ENCODE measurements around the gene EPB41L4A.

- TF ChIP-seq, protein P1, sequence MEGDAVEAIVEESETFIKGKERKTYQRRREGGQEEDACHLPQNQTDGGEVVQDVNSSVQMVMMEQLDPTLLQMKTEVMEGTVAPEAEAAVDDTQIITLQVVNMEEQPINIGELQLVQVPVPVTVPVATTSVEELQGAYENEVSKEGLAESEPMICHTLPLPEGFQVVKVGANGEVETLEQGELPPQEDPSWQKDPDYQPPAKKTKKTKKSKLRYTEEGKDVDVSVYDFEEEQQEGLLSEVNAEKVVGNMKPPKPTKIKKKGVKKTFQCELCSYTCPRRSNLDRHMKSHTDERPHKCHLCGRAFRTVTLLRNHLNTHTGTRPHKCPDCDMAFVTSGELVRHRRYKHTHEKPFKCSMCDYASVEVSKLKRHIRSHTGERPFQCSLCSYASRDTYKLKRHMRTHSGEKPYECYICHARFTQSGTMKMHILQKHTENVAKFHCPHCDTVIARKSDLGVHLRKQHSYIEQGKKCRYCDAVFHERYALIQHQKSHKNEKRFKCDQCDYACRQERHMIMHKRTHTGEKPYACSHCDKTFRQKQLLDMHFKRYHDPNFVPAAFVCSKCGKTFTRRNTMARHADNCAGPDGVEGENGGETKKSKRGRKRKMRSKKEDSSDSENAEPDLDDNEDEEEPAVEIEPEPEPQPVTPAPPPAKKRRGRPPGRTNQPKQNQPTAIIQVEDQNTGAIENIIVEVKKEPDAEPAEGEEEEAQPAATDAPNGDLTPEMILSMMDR (IDR thresholded peaks at IDR 0.05) = no peak
- no peak for TF ChIP-seq POLR2AphosphoS5 (IDR thresholded peaks at IDR 0.05)
Observed at GRCh38 chr5:112250551-112250950, 168.5 kb downstream of the EPB41L4A start.

All from transverse colon (tissue), 4 donors.